GM23338 (cell line): Measurements from ENCODE around the gene CLPSL2. TPM values are rescaled to one million over a fixed set of nuclear protein-coding genes. Genes with fewer than 3 reads are reported as not detected.

ENCODE experiments used
- ATAC-seq: fragments of 200-7000 bp; cut with Tn5 transposase; 3 replicates; pipeline ENCODE4 v1.9.1; 2020
- DNase-seq: peaks from one replicate; pipeline ENCODE4 v3.0.0-alpha.2; 2015; ENCODE audit warnings: low spot score
- H2AFZ ChIP-seq: fragments of 200-600 bp; sonication (generic); 2 replicates; pipeline ENCODE4 v1.8.0; 2016; ENCODE audit warnings: antibody characterized with exemption, mild to moderate bottlenecking, moderate library complexity
- H3F3A ChIP-seq: fragments of 200-600 bp; sonication (generic); replicated peaks from 2 replicates; pipeline ENCODE4 v1.8.0; 2017; ENCODE audit warnings: antibody characterized with exemption, mixed run types, low read depth
- H3K27ac ChIP-seq: fragments of 200-600 bp; sonication (generic); 2 replicates; pipeline ENCODE4 v1.6.1; 2016; ENCODE audit warnings: low read depth
- H3K27me3 ChIP-seq: fragments of 200-600 bp; sonication (generic); 2 replicates; pipeline ENCODE4 v1.8.0; 2016; ENCODE audit warnings: mild to moderate bottlenecking, mixed run types, moderate library complexity; ENCODE audit not compliant: insufficient read depth
- H3K36me3 ChIP-seq: fragments of 200-600 bp; sonication (generic); 2 replicates; pipeline ENCODE4 v1.8.0; 2016; ENCODE audit warnings: mild to moderate bottlenecking; ENCODE audit not compliant: insufficient read depth
- H3K4me1 ChIP-seq: fragments of 200-600 bp; sonication (generic); 2 replicates; pipeline ENCODE4 v1.8.0; 2016; ENCODE audit warnings: mild to moderate bottlenecking, moderate library complexity; ENCODE audit not compliant: insufficient read depth
- H3K4me2 ChIP-seq: fragments of 200-600 bp; sonication (generic); 2 replicates; pipeline ENCODE4 v1.7.1; 2017; ENCODE audit warnings: mixed run types
- H3K4me3 ChIP-seq: fragments of 200-600 bp; sonication (generic); 2 replicates; pipeline ENCODE4 v1.6.1; 2016; ENCODE audit warnings: mixed run types
- H3K79me2 ChIP-seq: fragments of 200-600 bp; sonication (generic); replicated peaks from 2 replicates; pipeline ENCODE4 v1.8.0; 2017; ENCODE audit warnings: mild to moderate bottlenecking; ENCODE audit not compliant: insufficient read depth
- H3K9me2 ChIP-seq: fragments of 200-600 bp; sonication (generic); 2 replicates; pipeline ENCODE4 v1.8.0; 2017; ENCODE audit not compliant: insufficient read depth
- H4K20me1 ChIP-seq: fragments of 200-600 bp; sonication (generic); replicated peaks from 2 replicates; pipeline ENCODE4 v1.8.0; 2017; ENCODE audit warnings: mild to moderate bottlenecking; ENCODE audit not compliant: insufficient read depth
- H3K27ac Mint-ChIP-seq: 2 replicates; pipeline ENCODE4 v1.8.0; 2020; ENCODE audit warnings: inconsistent platforms, mild to moderate bottlenecking, moderate library complexity, mixed read lengths
- H3K27me3 Mint-ChIP-seq: 3 replicates; pipeline ENCODE4 v1.8.0; 2022; ENCODE audit warnings: low read depth, mild to moderate bottlenecking, moderate library complexity, mixed read lengths, inconsistent platforms; ENCODE audit not compliant: insufficient read depth, poor library complexity
- H3K36me3 Mint-ChIP-seq: 3 replicates; pipeline ENCODE4 v1.8.0; 2021; ENCODE audit warnings: low read depth, mild to moderate bottlenecking, inconsistent platforms, moderate library complexity, mixed read lengths
- H3K4me1 Mint-ChIP-seq: 3 replicates; pipeline ENCODE4 v1.8.0; 2020; ENCODE audit warnings: mild to moderate bottlenecking, inconsistent platforms, mixed read lengths
- H3K4me3 Mint-ChIP-seq: 3 replicates; pipeline ENCODE4 v1.8.0; 2021; ENCODE audit warnings: moderate library complexity, mild to moderate bottlenecking, inconsistent platforms, mixed read lengths
- H3K9me3 Mint-ChIP-seq: 3 replicates; pipeline ENCODE4 v1.8.0; 2020; ENCODE audit warnings: moderate library complexity, mild to moderate bottlenecking, inconsistent platforms, mixed read lengths
- CREB1 ChIP-seq: fragments of 250-450 bp; sonication (Bioruptor Pico); IDR thresholded peaks from 2 replicates; pipeline ENCODE4 v1.5.0; 2020; ENCODE audit warnings: low read depth, mild to moderate bottlenecking, moderate library complexity
- EZH2 ChIP-seq: fragments of 200-600 bp; sonication (generic); IDR thresholded peaks from one replicate; pipeline ENCODE4 v1.8.0; 2017; ENCODE audit warnings: antibody characterized with exemption, mild to moderate bottlenecking, low read depth; ENCODE audit not compliant: unreplicated experiment
- EZH2phosphoT487 ChIP-seq: fragments of 200-600 bp; sonication (generic); IDR thresholded peaks from one replicate; pipeline ENCODE4 v1.8.1; 2018; ENCODE audit warnings: antibody characterized with exemption; ENCODE audit not compliant: unreplicated experiment
- JUNB ChIP-seq: IDR thresholded peaks from one replicate; pipeline ENCODE4 v1.6.1; 2016; ENCODE audit warnings: antibody characterized with exemption; ENCODE audit not compliant: unreplicated experiment
- NANOG ChIP-seq: IDR thresholded peaks from 2 replicates; pipeline ENCODE4 v1.6.1; 2016; ENCODE audit warnings: antibody characterized with exemption, borderline replicate concordance
- POLR2AphosphoS5 ChIP-seq: IDR thresholded peaks from 2 replicates; pipeline ENCODE4 v1.6.1; 2016; ENCODE audit warnings: antibody characterized with exemption, low read depth
- STAT1 ChIP-seq: IDR thresholded peaks from one replicate; pipeline ENCODE4 v1.6.1; 2016; ENCODE audit warnings: antibody characterized with exemption; ENCODE audit not compliant: unreplicated experiment
- ZNF114 ChIP-seq: fragments of 250-450 bp; sonication (Bioruptor Pico); IDR thresholded peaks from 2 replicates; pipeline ENCODE4 v1.5.0; 2020; ENCODE audit warnings: mild to moderate bottlenecking, moderate library complexity
- ZNF331 ChIP-seq: fragments of 250-450 bp; sonication (Bioruptor Pico); IDR thresholded peaks from 2 replicates; pipeline ENCODE4 v1.5.0; 2020; ENCODE audit warnings: low read depth, mild to moderate bottlenecking, moderate library complexity
- polyA plus RNA-seq: library from polyadenylated mRNA; unstranded; fragments of >200 nt; fragmentation: Nextera tagmentation; extraction: Ambion mirVana; gene quantifications from 2 replicates; pipeline ENCODE4 v1.2.1, GENCODE V29; 2016
- total RNA-seq: library from RNA; depleted of rRNA; stranded (reverse); fragments of >200 nt; shearing (Covaris generic); gene quantifications from 2 replicates; pipeline ENCODE4 v1.2.3, GENCODE V29; 2014
- TF ChIP-seq, protein P1 (sequence below): IDR thresholded peaks from 2 replicates; pipeline ENCODE4 v1.6.1; 2016; ENCODE audit warnings: antibody characterized with exemption
- TF ChIP-seq, protein P2 (sequence below), 2 experiments: fragments of 200-600 bp in 1 of 2; sonication (generic) in 1 of 2; conservative IDR thresholded peaks; 2 replicates each; pipeline versions ENCODE4 v1.5.1 to v1.6.1; 2016 to 2017; ENCODE audit warnings: antibody characterized with exemption in 2 of 2, low read depth in 2 of 2, mild to moderate bottlenecking in 2 of 2, moderate library complexity in 1 of 2
- TF ChIP-seq, protein P3 (sequence below): IDR thresholded peaks from one replicate; pipeline ENCODE4 v1.6.1; 2018; ENCODE audit warnings: antibody characterized with exemption; ENCODE audit not compliant: unreplicated experiment

The CLPSL2 gene
- total and polyA plus RNA-seq, 2 experiments from 2014 or later: 2.9 to 3.1 TPM

DNA sequence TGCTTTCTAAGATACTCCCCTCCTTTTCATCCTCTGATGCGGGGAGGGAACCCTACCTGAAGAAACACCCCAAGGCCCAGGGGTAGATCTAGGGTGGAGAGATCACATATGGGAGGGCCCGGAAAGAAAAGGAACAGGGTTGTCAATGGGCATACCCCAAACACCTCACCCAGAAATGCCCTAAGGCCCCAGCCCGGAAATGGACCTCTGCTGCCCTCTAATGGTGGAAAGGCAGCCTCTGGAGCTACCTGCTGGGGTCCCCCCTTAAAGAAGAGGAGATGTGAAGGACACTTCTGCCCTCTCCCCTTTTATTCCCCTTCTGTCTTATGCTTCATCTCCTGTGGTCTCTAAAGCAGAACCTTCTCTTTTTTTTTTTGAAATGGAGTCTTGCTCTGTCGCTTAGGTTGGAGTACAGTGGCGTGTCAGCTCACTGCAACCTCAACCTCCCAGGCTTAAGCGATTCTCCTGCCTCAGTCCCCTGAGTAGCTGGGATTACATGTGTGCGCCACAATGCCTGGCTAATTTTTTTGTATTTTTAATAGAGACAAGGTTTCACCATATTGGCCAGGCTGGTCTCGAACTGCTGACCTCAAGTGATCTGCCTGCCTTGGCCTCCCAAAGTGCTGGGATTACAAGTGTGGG lies 40.0 kb upstream of the CLPSL2 start:
- H3K27ac Mint-ChIP-seq: no peak overlapping the region
- no peaks in the 10 kb centered on the region for H3K9me2 ChIP-seq
- H3K4me1 ChIP-seq: peaks cover 40% of the 10 kb centered on the region
- TF ChIP-seq, protein P1, sequence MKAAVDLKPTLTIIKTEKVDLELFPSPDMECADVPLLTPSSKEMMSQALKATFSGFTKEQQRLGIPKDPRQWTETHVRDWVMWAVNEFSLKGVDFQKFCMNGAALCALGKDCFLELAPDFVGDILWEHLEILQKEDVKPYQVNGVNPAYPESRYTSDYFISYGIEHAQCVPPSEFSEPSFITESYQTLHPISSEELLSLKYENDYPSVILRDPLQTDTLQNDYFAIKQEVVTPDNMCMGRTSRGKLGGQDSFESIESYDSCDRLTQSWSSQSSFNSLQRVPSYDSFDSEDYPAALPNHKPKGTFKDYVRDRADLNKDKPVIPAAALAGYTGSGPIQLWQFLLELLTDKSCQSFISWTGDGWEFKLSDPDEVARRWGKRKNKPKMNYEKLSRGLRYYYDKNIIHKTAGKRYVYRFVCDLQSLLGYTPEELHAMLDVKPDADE: no peak
- TF ChIP-seq, protein P2, sequence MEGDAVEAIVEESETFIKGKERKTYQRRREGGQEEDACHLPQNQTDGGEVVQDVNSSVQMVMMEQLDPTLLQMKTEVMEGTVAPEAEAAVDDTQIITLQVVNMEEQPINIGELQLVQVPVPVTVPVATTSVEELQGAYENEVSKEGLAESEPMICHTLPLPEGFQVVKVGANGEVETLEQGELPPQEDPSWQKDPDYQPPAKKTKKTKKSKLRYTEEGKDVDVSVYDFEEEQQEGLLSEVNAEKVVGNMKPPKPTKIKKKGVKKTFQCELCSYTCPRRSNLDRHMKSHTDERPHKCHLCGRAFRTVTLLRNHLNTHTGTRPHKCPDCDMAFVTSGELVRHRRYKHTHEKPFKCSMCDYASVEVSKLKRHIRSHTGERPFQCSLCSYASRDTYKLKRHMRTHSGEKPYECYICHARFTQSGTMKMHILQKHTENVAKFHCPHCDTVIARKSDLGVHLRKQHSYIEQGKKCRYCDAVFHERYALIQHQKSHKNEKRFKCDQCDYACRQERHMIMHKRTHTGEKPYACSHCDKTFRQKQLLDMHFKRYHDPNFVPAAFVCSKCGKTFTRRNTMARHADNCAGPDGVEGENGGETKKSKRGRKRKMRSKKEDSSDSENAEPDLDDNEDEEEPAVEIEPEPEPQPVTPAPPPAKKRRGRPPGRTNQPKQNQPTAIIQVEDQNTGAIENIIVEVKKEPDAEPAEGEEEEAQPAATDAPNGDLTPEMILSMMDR (conservative IDR thresholded peaks at IDR 0.05; ENCODE audit: low read depth in 2 of 2): peak; percentile 97 to 99
- TF ChIP-seq JUNB: no peak
- no peaks in the 10 kb centered on the region for H3K79me2 ChIP-seq
- no peak overlapping the region for H3K27ac ChIP-seq
- no peak overlapping the region for H3K4me3 Mint-ChIP-seq
- 0 out of 2 replicates have a peak overlapping the region, but pooled peaks have one; percentile 57 for H2AFZ ChIP-seq
- peak; percentile 35 for ATAC-seq
- no peaks in the 10 kb centered on the region; the same call in 2 of the 3 replicates for H3K9me3 Mint-ChIP-seq
- no peak overlapping the region for H3K4me2 ChIP-seq
- H3K27me3 Mint-ChIP-seq: peaks cover 9% of the 10 kb centered on the region
- peaks cover 27% of the 10 kb centered on the region for H3F3A ChIP-seq
- no peaks in the 10 kb centered on the region for H4K20me1 ChIP-seq
- peak; percentile 92 for DNase-seq
- no peaks in the 10 kb centered on the region for H3K36me3 Mint-ChIP-seq
- peaks cover 51% of the 10 kb centered on the region for H3K4me1 Mint-ChIP-seq
- H3K36me3 ChIP-seq: no peaks in the 10 kb centered on the region; the same call in 1 of the 2 replicates
- no peak overlapping the region for H3K4me3 ChIP-seq
- H3K27me3 ChIP-seq: no peaks in the 10 kb centered on the region

DNA sequence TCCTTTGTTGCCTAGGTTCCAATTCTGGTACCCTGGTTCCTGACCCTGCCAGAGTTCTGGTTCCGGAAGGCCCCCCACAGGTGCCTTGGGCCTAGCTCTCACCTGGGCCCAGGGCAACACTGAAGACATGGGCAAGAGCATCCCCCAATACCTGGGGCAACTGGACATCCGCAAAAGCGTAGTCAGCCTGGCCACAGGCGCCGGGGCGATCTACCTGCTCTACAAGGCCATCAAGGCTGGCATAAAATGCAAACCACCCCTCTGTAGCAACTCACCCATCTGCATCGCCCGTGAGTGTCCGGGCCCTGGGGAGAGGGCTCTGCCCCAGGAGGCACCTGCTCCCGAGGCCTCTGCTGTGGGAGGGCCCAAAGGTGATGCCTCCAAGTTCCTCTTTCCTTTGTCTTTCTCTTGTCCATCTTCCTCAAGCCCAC lies 39.4 kb upstream of the CLPSL2 start, which contains the start of gene ARMC12:
ARMC12 (plus strand) TSS at position 51 of the 431 bp plus-strand sequence; CDS start at position 128, 77 bp downstream.
- no peaks in the 10 kb centered on the region for H4K20me1 ChIP-seq
- ATAC-seq (no peak), DNase-seq (no peak)
- Mint-ChIP-seq H3K4me1 (peaks cover 54% of the 10 kb centered on the region), H3K27me3 (peaks cover 12% of the 10 kb centered on the region), H3K4me3 (no peak within 1 kb of the TSS), H3K9me3 (no peaks in the 10 kb centered on the region; the same call in 2 of the 3 replicates), H3K27ac (no peak within 1 kb of the TSS; the same call in 1 of the 2 replicates), H3K36me3 (no peaks in the 10 kb centered on the region; the same call in 2 of the 3 replicates)
- H3K27me3 ChIP-seq: no peaks in the 10 kb centered on the region
- peak within 1 kb of the TSS; percentile 57; the same call in 1 of the 2 replicates for H2AFZ ChIP-seq
- H3K4me2 ChIP-seq: no peak within 1 kb of the TSS
- no peaks in the 10 kb centered on the region for H3K9me2 ChIP-seq
- H3K79me2 ChIP-seq: no peaks in the 10 kb centered on the region
- no peak within 1 kb of the TSS for H3K27ac ChIP-seq
- H3K4me3 ChIP-seq: no peak within 1 kb of the TSS
- H3K36me3 ChIP-seq: no peaks in the 10 kb centered on the region; the same call in 1 of the 2 replicates
- H3F3A ChIP-seq: peaks cover 26% of the 10 kb centered on the region
- peaks cover 40% of the 10 kb centered on the region for H3K4me1 ChIP-seq
- TF ChIP-seq NANOG (no peak), EZH2 (no peak), POLR2AphosphoS5 (no peak), ZNF331 (no peak), STAT1 (no peak), CREB1 (no peak), ZNF114 (CRISPR knock-in tag) (no peak), EZH2phosphoT487 (no peak), JUNB (no peak)
- TF ChIP-seq, protein P2 (conservative IDR thresholded peaks at IDR 0.05; ENCODE audit: low read depth in 2 of 2): no peak
- TF ChIP-seq, protein P1: no peak
- TF ChIP-seq, protein P3, sequence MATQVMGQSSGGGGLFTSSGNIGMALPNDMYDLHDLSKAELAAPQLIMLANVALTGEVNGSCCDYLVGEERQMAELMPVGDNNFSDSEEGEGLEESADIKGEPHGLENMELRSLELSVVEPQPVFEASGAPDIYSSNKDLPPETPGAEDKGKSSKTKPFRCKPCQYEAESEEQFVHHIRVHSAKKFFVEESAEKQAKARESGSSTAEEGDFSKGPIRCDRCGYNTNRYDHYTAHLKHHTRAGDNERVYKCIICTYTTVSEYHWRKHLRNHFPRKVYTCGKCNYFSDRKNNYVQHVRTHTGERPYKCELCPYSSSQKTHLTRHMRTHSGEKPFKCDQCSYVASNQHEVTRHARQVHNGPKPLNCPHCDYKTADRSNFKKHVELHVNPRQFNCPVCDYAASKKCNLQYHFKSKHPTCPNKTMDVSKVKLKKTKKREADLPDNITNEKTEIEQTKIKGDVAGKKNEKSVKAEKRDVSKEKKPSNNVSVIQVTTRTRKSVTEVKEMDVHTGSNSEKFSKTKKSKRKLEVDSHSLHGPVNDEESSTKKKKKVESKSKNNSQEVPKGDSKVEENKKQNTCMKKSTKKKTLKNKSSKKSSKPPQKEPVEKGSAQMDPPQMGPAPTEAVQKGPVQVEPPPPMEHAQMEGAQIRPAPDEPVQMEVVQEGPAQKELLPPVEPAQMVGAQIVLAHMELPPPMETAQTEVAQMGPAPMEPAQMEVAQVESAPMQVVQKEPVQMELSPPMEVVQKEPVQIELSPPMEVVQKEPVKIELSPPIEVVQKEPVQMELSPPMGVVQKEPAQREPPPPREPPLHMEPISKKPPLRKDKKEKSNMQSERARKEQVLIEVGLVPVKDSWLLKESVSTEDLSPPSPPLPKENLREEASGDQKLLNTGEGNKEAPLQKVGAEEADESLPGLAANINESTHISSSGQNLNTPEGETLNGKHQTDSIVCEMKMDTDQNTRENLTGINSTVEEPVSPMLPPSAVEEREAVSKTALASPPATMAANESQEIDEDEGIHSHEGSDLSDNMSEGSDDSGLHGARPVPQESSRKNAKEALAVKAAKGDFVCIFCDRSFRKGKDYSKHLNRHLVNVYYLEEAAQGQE: no peak
